ENCODE results near the gene ACSS3. TPM values are rescaled to one million over a fixed set of nuclear protein-coding genes. Genes with fewer than 3 reads are reported as not detected.

Gene ACSS3
- total and polyA plus RNA-seq, 2 donors (not counting 3 experiments of a cell fraction or from before 2014, with no cell fraction given): 0.12 to 0.86 TPM

- POLR2A ChIA-PET: no interaction called here
- no peak for FAIRE-seq
- intact Hi-C loops (cut with micrococcal nuclease): no loop called here
Observed at GRCh38 chr12:81168445-81168844, 90.6 kb downstream of the ACSS3 start.

More at GRCh38 chr12:81168445-81168844, 90.6 kb downstream of the ACSS3 start:
- no peak overlapping the region for H3K27ac ChIP-seq (ENCODE audit: insufficient read depth, low read depth, low read length)
- no peaks in the 10 kb centered on the region for H3K79me2 ChIP-seq (ENCODE audit: control insufficient read depth, insufficient read depth, low read length)
- H3K27me3 ChIP-seq (ENCODE audit: control insufficient read depth in 2 of 2, insufficient read depth in 2 of 2, low read length in 2 of 2): no peaks in the 10 kb centered on the region
- H2AFZ ChIP-seq (ENCODE audit: low read depth, low read length): no peak overlapping the region
- dilution Hi-C loops (cut with MboI; ENCODE audit: extremely low pct_ligation_motif_present, low sequenced_read_pairs): no loop called here
- no peak overlapping the region for H3K4me2 ChIP-seq (ENCODE audit: insufficient read depth, low read length)
- H4K20me1 ChIP-seq (replicated peaks; ENCODE audit: control insufficient read depth, extremely low read depth, insufficient read depth, low read length): no peaks in the 10 kb centered on the region
- no peaks in the 10 kb centered on the region for H3K9me3 ChIP-seq (replicated peaks; ENCODE audit: control insufficient read depth, insufficient read depth, low read length)
- peaks cover 8% of the 10 kb centered on the region for H3K4me1 ChIP-seq (ENCODE audit: control insufficient read depth, extremely low read depth, insufficient read depth, low read length)
- no peak for TF ChIP-seq JUN (IDR thresholded peaks at IDR 0.05; ENCODE audit: borderline replicate concordance, insufficient read depth, insufficient read length, low read depth)
- no peak for TF ChIP-seq CTCF (IDR thresholded peaks at IDR 0.05; ENCODE audit: extremely low read depth in 1 of 2, insufficient read depth in 1 of 2, low read depth in 1 of 2, low read length in 2 of 2)
- TF ChIP-seq POLR2AphosphoS5 (IDR thresholded peaks at IDR 0.05; ENCODE audit: insufficient read depth, low read depth, low read length): no peak
- no peak for TF ChIP-seq FOS (IDR thresholded peaks at IDR 0.05; ENCODE audit: borderline replicate concordance, insufficient read depth, low read length)
- no peak for TF ChIP-seq MAX (IDR thresholded peaks at IDR 0.05; ENCODE audit: insufficient read depth, insufficient read length)
- no peak for TF ChIP-seq EZH2 (IDR thresholded peaks at IDR 0.05; ENCODE audit: borderline replicate concordance, low read depth, low read length, severe bottlenecking)
- TF ChIP-seq POLR2A (IDR thresholded peaks at IDR 0.05; ENCODE audit: low read depth, low read length): no peak
- TF ChIP-seq MYC (IDR thresholded peaks at IDR 0.05; ENCODE audit: low read depth, low read length): no peak
- no peak for TF ChIP-seq GATA2 (IDR thresholded peaks at IDR 0.05; ENCODE audit: insufficient read depth, insufficient read length, low read depth, low read length)
- no peaks in the 10 kb centered on the region for H3K36me3 ChIP-seq (ENCODE audit: control insufficient read depth in 2 of 2, extremely low read depth in 1 of 2, insufficient read depth in 2 of 2, low read length in 2 of 2)
- CTCF ChIA-PET: no interaction called here
- H3K9me1 ChIP-seq (replicated peaks; ENCODE audit: control insufficient read depth, extremely low read depth, insufficient read depth, low read length): no peaks in the 10 kb centered on the region
- DNase-seq (ENCODE audit: low read depth, low spot score): no peak
- no TSS peak for BruUV-seq (replicated peaks)
- H3K4me3 ChIP-seq (replicated peaks in 1 of 3; ENCODE audit: insufficient read depth in 1 of 3, low read depth in 1 of 3, low read length in 3 of 3): no peak overlapping the region
- H3K9ac ChIP-seq (replicated peaks; ENCODE audit: extremely low read depth, insufficient read depth, low read length): no peak overlapping the region

Measured in endothelial cell of umbilical vein (primary cell).